ENCODE results near the gene PON3.

Gene PON3

DNA sequence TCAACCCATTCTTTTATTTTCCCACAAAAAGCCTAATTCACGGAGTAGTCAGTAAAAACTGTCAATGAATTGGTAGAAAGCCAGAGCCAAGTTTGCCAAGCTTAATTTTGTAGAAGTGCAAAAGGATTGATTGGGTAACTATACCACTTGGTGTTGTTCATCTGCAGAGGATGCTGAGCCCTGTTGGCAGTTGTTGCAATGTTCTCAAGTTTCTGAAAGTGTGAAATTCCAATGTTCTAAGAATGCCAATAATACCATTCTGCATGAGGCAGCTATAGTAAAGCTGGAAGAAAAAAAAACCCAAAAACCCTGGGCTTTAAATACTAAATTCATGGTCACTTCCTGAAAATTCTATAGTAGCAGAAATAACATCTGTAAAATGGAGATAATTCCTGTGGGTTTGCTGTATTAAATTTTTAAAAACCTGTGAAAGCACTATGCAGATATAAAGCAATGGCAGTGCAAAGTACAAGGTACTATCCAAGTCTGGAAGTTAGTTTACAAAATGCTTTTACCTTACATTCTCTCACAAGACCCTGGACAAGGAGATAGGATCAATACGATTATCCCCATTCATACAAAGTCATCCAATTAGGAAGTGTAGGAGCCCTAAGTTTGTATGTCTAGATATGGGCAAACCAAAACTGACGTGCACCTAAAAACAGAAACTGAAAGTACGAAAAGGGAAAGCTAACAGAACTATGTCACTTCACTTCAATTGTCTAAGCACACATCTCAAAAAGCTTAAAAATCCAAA, 65.8 kb downstream of the PON3 start:
- Histone ChIP-seq H3K27me3 (replicated peaks in 2 of 5; ENCODE audit: control insufficient read depth in 4 of 5, insufficient read depth in 5 of 5, low read length in 4 of 5) (no peaks in the 10 kb centered on the region), H3K36me3 (ENCODE audit: control insufficient read depth in 4 of 4, insufficient read depth in 4 of 4, low read length in 3 of 4) (no peaks in the 10 kb centered on the region), H3K4me3 (ENCODE audit: control insufficient read depth in 1 of 7, extremely low read depth in 1 of 7, insufficient read depth in 4 of 7, low read depth in 2 of 7, low read length in 6 of 7) (peak overlapping the region in 6 of 7 experiments; percentile 40 to 81 (median 53)), H3K27ac (ENCODE audit: insufficient read depth in 1 of 2, low read depth in 1 of 2, low read length in 2 of 2, poor library complexity in 1 of 2, severe bottlenecking in 2 of 2) (peak overlapping the region; percentile 34 to 63), H3K4me1 (ENCODE audit: control extremely low read depth in 1 of 4, control insufficient read depth in 4 of 4, insufficient read depth in 4 of 4, low read length in 3 of 4) (peaks cover 0 to 7% (median 5%) of the 10 kb centered on the region in 4 experiments), H3K9me3 (ENCODE audit: control extremely low read depth in 1 of 5, control insufficient read depth in 4 of 5, insufficient read depth in 2 of 5, low read depth in 1 of 5, low read length in 4 of 5) (no peaks in the 10 kb centered on the region)
- WGBS (ENCODE audit: insufficient coverage) = no CpG with 5 or more reads among the region's 4 CpGs
- DNase-seq = peak; percentile 43 to 79 (median 70)
- ChIA-PET POLR2A (no interaction called here), CTCF (interaction anchor here (0.9 kb wide), 1 partner anchor 357 kb away, joined by 3 read pairs; no protein-coding TSS in a partner anchor)

DNA sequence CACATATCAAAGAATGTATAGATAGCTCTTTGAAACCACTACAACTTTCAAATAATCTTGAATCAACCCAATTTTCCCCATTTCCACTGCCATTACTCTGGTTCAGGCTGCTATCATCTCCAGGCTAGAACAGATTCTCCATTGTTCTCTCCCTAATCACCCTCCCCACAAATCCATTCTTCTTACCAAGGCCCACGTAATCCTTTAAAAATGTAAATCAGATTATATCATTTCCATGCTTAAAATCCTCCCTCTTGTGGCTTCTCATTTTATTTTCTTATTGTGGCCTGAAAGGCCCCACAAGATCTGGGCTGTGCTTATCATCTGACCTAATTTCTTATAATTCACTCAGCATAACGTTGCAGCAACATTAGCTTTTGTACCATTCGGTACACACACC, 68.8 kb downstream of the PON3 start:
- WGBS (ENCODE audit: insufficient coverage) = 95% methylated on average over 3 of the region's 3 CpGs
- H3K9me3 ChIP-seq (ENCODE audit: control extremely low read depth in 1 of 5, control insufficient read depth in 4 of 5, insufficient read depth in 2 of 5, low read depth in 1 of 5, low read length in 4 of 5) = no peaks in the 10 kb centered on the region
- CTCF ChIA-PET = no interaction called here

DNA sequence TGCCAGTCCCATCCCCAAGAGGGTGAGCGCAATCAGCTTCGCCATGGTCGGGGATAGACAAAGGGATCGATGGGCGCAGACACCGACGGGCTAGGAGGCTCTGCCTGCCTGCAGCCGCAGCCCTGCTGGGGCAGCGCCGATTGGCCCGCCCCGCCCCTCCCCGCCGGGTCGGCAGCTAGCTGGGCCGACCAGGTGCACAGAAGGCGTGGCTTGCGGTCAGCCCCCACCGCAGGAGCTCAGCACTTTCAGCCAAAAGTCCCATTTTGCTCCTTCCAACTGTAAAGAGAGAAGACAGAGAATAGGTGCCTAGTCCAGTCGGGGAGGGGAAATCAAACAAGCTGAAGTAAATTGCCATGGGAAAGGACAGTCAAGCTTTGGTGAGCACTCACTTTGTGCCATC, 71.7 kb downstream of the PON3 start, which contains the start of gene PON1:
Gene PON1 (minus strand): TSS at position 102 of the 400 bp plus-strand sequence. CDS start 57 bp downstream, at position 45.
- no peaks in the 10 kb centered on the region for H3K9me3 ChIP-seq (ENCODE audit: control extremely low read depth in 1 of 5, control insufficient read depth in 4 of 5, insufficient read depth in 2 of 5, low read depth in 1 of 5, low read length in 4 of 5)
- H3K4me3 ChIP-seq (ENCODE audit: control insufficient read depth in 1 of 7, extremely low read depth in 1 of 7, insufficient read depth in 4 of 7, low read depth in 2 of 7, low read length in 6 of 7) = no peak within 1 kb of the TSS
- H3K27me3 ChIP-seq (replicated peaks in 2 of 5; ENCODE audit: control insufficient read depth in 4 of 5, insufficient read depth in 5 of 5, low read length in 4 of 5) = no peaks in the 10 kb centered on the region
- H3K27ac ChIP-seq (ENCODE audit: insufficient read depth in 1 of 2, low read depth in 1 of 2, low read length in 2 of 2, poor library complexity in 1 of 2, severe bottlenecking in 2 of 2) = no peak within 1 kb of the TSS
- peak in 2 of 3 donors; percentile 8 to 43 for DNase-seq
- ChIA-PET POLR2A (no interaction called here), CTCF (no interaction called here)
- peaks cover 0 to 7% (median 4%) of the 10 kb centered on the region in 4 experiments for H3K4me1 ChIP-seq (ENCODE audit: control extremely low read depth in 1 of 4, control insufficient read depth in 4 of 4, insufficient read depth in 4 of 4, low read length in 3 of 4)
- no peaks in the 10 kb centered on the region for H3K36me3 ChIP-seq (ENCODE audit: control insufficient read depth in 4 of 4, insufficient read depth in 4 of 4, low read length in 3 of 4)
- 71% methylated on average over 9 of the region's 20 CpGs for WGBS (ENCODE audit: insufficient coverage)

More for the DNA sequence above, 68.8 kb downstream of the PON3 start:
- no peak for DNase-seq
- POLR2A ChIA-PET = no interaction called here
- Histone ChIP-seq H3K27me3 (replicated peaks in 2 of 5; ENCODE audit: control insufficient read depth in 4 of 5, insufficient read depth in 5 of 5, low read length in 4 of 5) (no peaks in the 10 kb centered on the region), H3K27ac (ENCODE audit: insufficient read depth in 1 of 2, low read depth in 1 of 2, low read length in 2 of 2, poor library complexity in 1 of 2, severe bottlenecking in 2 of 2) (no peak overlapping the region), H3K4me1 (ENCODE audit: control extremely low read depth in 1 of 4, control insufficient read depth in 4 of 4, insufficient read depth in 4 of 4, low read length in 3 of 4) (peaks cover 0 to 12% (median 9%) of the 10 kb centered on the region in 4 experiments), H3K4me3 (ENCODE audit: control insufficient read depth in 1 of 7, extremely low read depth in 1 of 7, insufficient read depth in 4 of 7, low read depth in 2 of 7, low read length in 6 of 7) (no peak overlapping the region), H3K36me3 (ENCODE audit: control insufficient read depth in 4 of 4, insufficient read depth in 4 of 4, low read length in 3 of 4) (no peaks in the 10 kb centered on the region)

DNA sequence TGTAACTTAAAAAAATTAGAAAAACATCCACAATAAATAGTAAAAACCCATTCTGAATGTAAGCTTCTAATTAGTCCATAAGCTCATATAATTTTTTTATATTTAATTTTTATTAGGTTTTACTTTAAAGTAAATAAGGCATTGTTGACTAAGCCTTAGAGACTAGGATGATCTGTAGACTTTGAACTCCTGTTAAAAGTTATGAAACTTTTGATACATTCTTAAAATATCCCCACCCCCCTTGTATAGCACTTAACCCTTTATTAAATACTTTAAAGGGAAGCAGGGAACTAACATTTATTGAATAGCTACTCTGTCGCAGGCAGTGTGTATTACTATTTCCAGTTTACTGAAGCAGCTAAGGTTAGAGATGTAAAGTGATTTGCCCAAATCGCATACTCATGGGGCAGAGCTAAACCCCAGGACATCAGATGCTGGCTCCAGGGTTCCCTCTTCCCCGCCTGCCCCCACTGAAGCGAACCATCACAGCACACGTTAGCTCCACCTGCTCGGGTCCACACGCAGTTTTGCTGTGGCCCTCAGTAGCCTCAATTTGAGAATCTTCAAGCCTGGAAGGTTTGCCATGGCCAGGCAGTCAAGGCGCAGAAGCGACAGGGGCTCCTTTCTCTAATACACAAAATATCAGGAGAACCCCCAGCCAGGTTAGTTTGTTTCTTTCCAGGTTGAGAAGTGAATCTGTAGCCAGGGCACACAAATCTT, 72.6 kb downstream of the PON3 start:
- no peak for DNase-seq
- Histone ChIP-seq H3K27me3 (replicated peaks in 2 of 5; ENCODE audit: control insufficient read depth in 4 of 5, insufficient read depth in 5 of 5, low read length in 4 of 5) (no peaks in the 10 kb centered on the region), H3K36me3 (ENCODE audit: control insufficient read depth in 4 of 4, insufficient read depth in 4 of 4, low read length in 3 of 4) (no peaks in the 10 kb centered on the region), H3K27ac (ENCODE audit: insufficient read depth in 1 of 2, low read depth in 1 of 2, low read length in 2 of 2, poor library complexity in 1 of 2, severe bottlenecking in 2 of 2) (no peak overlapping the region), H3K4me1 (ENCODE audit: control extremely low read depth in 1 of 4, control insufficient read depth in 4 of 4, insufficient read depth in 4 of 4, low read length in 3 of 4) (peaks cover 0 to 7% (median 4%) of the 10 kb centered on the region in 4 experiments), H3K9me3 (ENCODE audit: control extremely low read depth in 1 of 5, control insufficient read depth in 4 of 5, insufficient read depth in 2 of 5, low read depth in 1 of 5, low read length in 4 of 5) (no peaks in the 10 kb centered on the region), H3K4me3 (ENCODE audit: control insufficient read depth in 1 of 7, extremely low read depth in 1 of 7, insufficient read depth in 4 of 7, low read depth in 2 of 7, low read length in 6 of 7) (no peak overlapping the region)
- ChIA-PET CTCF (interaction anchor here (1.4 kb wide), 1 partner anchor 73 kb away, joined by 5 read pairs; the partner anchor contains the start of gene PON3), POLR2A (no interaction called here)
- WGBS (ENCODE audit: insufficient coverage) = 98% methylated on average over 7 of the region's 9 CpGs

DNA sequence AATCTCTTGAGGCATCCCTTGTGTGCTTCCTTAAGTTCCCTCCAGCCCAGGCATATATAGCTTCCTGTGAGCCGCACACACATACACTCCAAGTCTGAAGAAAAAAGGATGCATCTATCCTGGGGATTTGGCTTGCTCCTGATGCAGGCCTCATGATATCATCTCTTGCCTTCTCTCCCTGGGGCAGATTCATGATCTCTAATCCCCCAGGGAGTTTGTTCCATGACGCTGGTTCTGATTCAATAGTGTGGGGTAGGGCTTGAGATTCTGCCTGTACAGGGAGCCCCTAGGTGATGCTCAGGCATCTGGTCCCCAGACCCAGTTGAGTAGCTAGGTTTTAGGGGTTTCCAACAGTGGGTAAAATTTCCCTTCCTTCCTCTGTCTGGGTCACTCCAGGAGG, 73.3 kb downstream of the PON3 start:
- Histone ChIP-seq H3K4me3 (ENCODE audit: control insufficient read depth in 1 of 7, extremely low read depth in 1 of 7, insufficient read depth in 4 of 7, low read depth in 2 of 7, low read length in 6 of 7) (no peak overlapping the region), H3K4me1 (ENCODE audit: control extremely low read depth in 1 of 4, control insufficient read depth in 4 of 4, insufficient read depth in 4 of 4, low read length in 3 of 4) (peaks cover 0 to 11% (median 6%) of the 10 kb centered on the region in 4 experiments), H3K36me3 (ENCODE audit: control insufficient read depth in 4 of 4, insufficient read depth in 4 of 4, low read length in 3 of 4) (no peaks in the 10 kb centered on the region), H3K9me3 (ENCODE audit: control extremely low read depth in 1 of 5, control insufficient read depth in 4 of 5, insufficient read depth in 2 of 5, low read depth in 1 of 5, low read length in 4 of 5) (no peaks in the 10 kb centered on the region), H3K27me3 (replicated peaks in 2 of 5; ENCODE audit: control insufficient read depth in 4 of 5, insufficient read depth in 5 of 5, low read length in 4 of 5) (no peaks in the 10 kb centered on the region), H3K27ac (ENCODE audit: insufficient read depth in 1 of 2, low read depth in 1 of 2, low read length in 2 of 2, poor library complexity in 1 of 2, severe bottlenecking in 2 of 2) (no peak overlapping the region)
- no peak for DNase-seq
- ChIA-PET CTCF (interaction anchor here (1.4 kb wide), 1 partner anchor 73 kb away, joined by 5 read pairs; the partner anchor contains the start of gene PON3), POLR2A (no interaction called here)
- WGBS (ENCODE audit: insufficient coverage) = no CpG with 5 or more reads among the region's 2 CpGs

GRCh38 chr7:95322396-95322795, 73.8 kb downstream of the PON3 start:
- Histone ChIP-seq H3K36me3 (ENCODE audit: control insufficient read depth in 4 of 4, insufficient read depth in 4 of 4, low read length in 3 of 4) (no peaks in the 10 kb centered on the region), H3K4me1 (ENCODE audit: control extremely low read depth in 1 of 4, control insufficient read depth in 4 of 4, insufficient read depth in 4 of 4, low read length in 3 of 4) (peaks cover 0 to 11% (median 6%) of the 10 kb centered on the region in 4 experiments), H3K27ac (ENCODE audit: insufficient read depth in 1 of 2, low read depth in 1 of 2, low read length in 2 of 2, poor library complexity in 1 of 2, severe bottlenecking in 2 of 2) (no peak overlapping the region), H3K27me3 (replicated peaks in 2 of 5; ENCODE audit: control insufficient read depth in 4 of 5, insufficient read depth in 5 of 5, low read length in 4 of 5) (no peaks in the 10 kb centered on the region), H3K9me3 (ENCODE audit: control extremely low read depth in 1 of 5, control insufficient read depth in 4 of 5, insufficient read depth in 2 of 5, low read depth in 1 of 5, low read length in 4 of 5) (no peaks in the 10 kb centered on the region), H3K4me3 (ENCODE audit: control insufficient read depth in 1 of 7, extremely low read depth in 1 of 7, insufficient read depth in 4 of 7, low read depth in 2 of 7, low read length in 6 of 7) (no peak overlapping the region)
- CTCF ChIA-PET = no interaction called here
- POLR2A ChIA-PET = no interaction called here
- 61% methylated on average over 7 of the region's 8 CpGs for WGBS (ENCODE audit: insufficient coverage)
- peak in 1 of 3 donors; percentile 3 for DNase-seq

- CTCF ChIA-PET = interaction anchor here (0.7 kb wide), 1 partner anchor 144 kb away, joined by 3 read pairs; no protein-coding TSS in a partner anchor
- no peak overlapping the region for H3K4me3 ChIP-seq (ENCODE audit: control insufficient read depth in 1 of 7, extremely low read depth in 1 of 7, insufficient read depth in 4 of 7, low read depth in 2 of 7, low read length in 6 of 7)
- H3K36me3 ChIP-seq (ENCODE audit: control insufficient read depth in 4 of 4, insufficient read depth in 4 of 4, low read length in 3 of 4) = no peaks in the 10 kb centered on the region
- H3K27me3 ChIP-seq (replicated peaks in 2 of 5; ENCODE audit: control insufficient read depth in 4 of 5, insufficient read depth in 5 of 5, low read length in 4 of 5) = no peaks in the 10 kb centered on the region
- H3K9me3 ChIP-seq (ENCODE audit: control extremely low read depth in 1 of 5, control insufficient read depth in 4 of 5, insufficient read depth in 2 of 5, low read depth in 1 of 5, low read length in 4 of 5) = no peaks in the 10 kb centered on the region
- peaks cover 0 to 11% (median 6%) of the 10 kb centered on the region in 4 experiments for H3K4me1 ChIP-seq (ENCODE audit: control extremely low read depth in 1 of 4, control insufficient read depth in 4 of 4, insufficient read depth in 4 of 4, low read length in 3 of 4)
- POLR2A ChIA-PET = no interaction called here
- H3K27ac ChIP-seq (ENCODE audit: insufficient read depth in 1 of 2, low read depth in 1 of 2, low read length in 2 of 2, poor library complexity in 1 of 2, severe bottlenecking in 2 of 2) = no peak overlapping the region
- no peak for DNase-seq
- WGBS (ENCODE audit: insufficient coverage) = no CpG with 5 or more reads among the region's 1 CpG
Observed at GRCh38 chr7:95321720-95322119, 74.5 kb downstream of the PON3 start.

All from common myeloid progenitor, CD34-positive (primary cell).